ENCODE results near the gene FAF1. TPM values are rescaled to one million over a fixed set of nuclear protein-coding genes. Genes with fewer than 3 reads are reported as not detected.

The FAF1 gene
- total and polyA plus RNA-seq, 2 of the 8 experiments (the other 6 are each of a cell fraction or from before 2014, with no cell fraction given): 10.8 to 65.9 TPM

- TF ChIP-seq, protein P1, sequence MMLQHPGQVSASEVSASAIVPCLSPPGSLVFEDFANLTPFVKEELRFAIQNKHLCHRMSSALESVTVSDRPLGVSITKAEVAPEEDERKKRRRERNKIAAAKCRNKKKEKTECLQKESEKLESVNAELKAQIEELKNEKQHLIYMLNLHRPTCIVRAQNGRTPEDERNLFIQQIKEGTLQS (IDR thresholded peaks at IDR 0.05; ENCODE audit: insufficient read depth, low read depth, low read length): no peak
- TF ChIP-seq, protein P2, sequence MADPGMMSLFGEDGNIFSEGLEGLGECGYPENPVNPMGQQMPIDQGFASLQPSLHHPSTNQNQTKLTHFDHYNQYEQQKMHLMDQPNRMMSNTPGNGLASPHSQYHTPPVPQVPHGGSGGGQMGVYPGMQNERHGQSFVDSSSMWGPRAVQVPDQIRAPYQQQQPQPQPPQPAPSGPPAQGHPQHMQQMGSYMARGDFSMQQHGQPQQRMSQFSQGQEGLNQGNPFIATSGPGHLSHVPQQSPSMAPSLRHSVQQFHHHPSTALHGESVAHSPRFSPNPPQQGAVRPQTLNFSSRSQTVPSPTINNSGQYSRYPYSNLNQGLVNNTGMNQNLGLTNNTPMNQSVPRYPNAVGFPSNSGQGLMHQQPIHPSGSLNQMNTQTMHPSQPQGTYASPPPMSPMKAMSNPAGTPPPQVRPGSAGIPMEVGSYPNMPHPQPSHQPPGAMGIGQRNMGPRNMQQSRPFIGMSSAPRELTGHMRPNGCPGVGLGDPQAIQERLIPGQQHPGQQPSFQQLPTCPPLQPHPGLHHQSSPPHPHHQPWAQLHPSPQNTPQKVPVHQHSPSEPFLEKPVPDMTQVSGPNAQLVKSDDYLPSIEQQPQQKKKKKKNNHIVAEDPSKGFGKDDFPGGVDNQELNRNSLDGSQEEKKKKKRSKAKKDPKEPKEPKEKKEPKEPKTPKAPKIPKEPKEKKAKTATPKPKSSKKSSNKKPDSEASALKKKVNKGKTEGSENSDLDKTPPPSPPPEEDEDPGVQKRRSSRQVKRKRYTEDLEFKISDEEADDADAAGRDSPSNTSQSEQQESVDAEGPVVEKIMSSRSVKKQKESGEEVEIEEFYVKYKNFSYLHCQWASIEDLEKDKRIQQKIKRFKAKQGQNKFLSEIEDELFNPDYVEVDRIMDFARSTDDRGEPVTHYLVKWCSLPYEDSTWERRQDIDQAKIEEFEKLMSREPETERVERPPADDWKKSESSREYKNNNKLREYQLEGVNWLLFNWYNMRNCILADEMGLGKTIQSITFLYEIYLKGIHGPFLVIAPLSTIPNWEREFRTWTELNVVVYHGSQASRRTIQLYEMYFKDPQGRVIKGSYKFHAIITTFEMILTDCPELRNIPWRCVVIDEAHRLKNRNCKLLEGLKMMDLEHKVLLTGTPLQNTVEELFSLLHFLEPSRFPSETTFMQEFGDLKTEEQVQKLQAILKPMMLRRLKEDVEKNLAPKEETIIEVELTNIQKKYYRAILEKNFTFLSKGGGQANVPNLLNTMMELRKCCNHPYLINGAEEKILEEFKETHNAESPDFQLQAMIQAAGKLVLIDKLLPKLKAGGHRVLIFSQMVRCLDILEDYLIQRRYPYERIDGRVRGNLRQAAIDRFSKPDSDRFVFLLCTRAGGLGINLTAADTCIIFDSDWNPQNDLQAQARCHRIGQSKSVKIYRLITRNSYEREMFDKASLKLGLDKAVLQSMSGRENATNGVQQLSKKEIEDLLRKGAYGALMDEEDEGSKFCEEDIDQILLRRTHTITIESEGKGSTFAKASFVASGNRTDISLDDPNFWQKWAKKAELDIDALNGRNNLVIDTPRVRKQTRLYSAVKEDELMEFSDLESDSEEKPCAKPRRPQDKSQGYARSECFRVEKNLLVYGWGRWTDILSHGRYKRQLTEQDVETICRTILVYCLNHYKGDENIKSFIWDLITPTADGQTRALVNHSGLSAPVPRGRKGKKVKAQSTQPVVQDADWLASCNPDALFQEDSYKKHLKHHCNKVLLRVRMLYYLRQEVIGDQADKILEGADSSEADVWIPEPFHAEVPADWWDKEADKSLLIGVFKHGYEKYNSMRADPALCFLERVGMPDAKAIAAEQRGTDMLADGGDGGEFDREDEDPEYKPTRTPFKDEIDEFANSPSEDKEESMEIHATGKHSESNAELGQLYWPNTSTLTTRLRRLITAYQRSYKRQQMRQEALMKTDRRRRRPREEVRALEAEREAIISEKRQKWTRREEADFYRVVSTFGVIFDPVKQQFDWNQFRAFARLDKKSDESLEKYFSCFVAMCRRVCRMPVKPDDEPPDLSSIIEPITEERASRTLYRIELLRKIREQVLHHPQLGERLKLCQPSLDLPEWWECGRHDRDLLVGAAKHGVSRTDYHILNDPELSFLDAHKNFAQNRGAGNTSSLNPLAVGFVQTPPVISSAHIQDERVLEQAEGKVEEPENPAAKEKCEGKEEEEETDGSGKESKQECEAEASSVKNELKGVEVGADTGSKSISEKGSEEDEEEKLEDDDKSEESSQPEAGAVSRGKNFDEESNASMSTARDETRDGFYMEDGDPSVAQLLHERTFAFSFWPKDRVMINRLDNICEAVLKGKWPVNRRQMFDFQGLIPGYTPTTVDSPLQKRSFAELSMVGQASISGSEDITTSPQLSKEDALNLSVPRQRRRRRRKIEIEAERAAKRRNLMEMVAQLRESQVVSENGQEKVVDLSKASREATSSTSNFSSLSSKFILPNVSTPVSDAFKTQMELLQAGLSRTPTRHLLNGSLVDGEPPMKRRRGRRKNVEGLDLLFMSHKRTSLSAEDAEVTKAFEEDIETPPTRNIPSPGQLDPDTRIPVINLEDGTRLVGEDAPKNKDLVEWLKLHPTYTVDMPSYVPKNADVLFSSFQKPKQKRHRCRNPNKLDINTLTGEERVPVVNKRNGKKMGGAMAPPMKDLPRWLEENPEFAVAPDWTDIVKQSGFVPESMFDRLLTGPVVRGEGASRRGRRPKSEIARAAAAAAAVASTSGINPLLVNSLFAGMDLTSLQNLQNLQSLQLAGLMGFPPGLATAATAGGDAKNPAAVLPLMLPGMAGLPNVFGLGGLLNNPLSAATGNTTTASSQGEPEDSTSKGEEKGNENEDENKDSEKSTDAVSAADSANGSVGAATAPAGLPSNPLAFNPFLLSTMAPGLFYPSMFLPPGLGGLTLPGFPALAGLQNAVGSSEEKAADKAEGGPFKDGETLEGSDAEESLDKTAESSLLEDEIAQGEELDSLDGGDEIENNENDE (IDR thresholded peaks at IDR 0.05; ENCODE audit: insufficient replicate concordance, low read length): no peak
- no peak for TF ChIP-seq KDM4A (IDR thresholded peaks at IDR 0.05; ENCODE audit: low read depth, low read length, severe bottlenecking)
- no peak for TF ChIP-seq SP4 (IDR thresholded peaks at IDR 0.05; ENCODE audit: low read length)
Measured at GRCh38 chr1:50462964-50463363, 497.1 kb downstream of the FAF1 start (continued).

Measured in H1 (cell line).